Mesenchymal stem cell (in vitro differentiated cells and primary cell): ENCODE data around the gene ADD3.
"Not testable (repeated sequence)": the region's sequence is repeated elsewhere in the genome, so short reads cannot be mapped to it uniquely, and the experiment has no call there.

Source experiments
- DNase-seq: peaks from one replicate; pipeline ENCODE4 v3.0.0-alpha.2; 2013
- H2AFZ ChIP-seq: one replicate; pipeline ENCODE4 v1.6.1; 2013; ENCODE audit warnings: low read depth, mild to moderate bottlenecking, control low read depth, inconsistent platforms, low read length, moderate library complexity
- H2AK5ac ChIP-seq: 2 replicates; pipeline ENCODE4 v1.6.1; 2013; ENCODE audit warnings: low read length, moderate library complexity, mild to moderate bottlenecking, inconsistent platforms; ENCODE audit not compliant: severe bottlenecking
- H2BK120ac ChIP-seq: one replicate; pipeline ENCODE4 v1.6.1; 2013; ENCODE audit warnings: low read depth, mild to moderate bottlenecking, inconsistent platforms, low read length, moderate library complexity
- H2BK12ac ChIP-seq, 2 experiments: one replicate each; pipeline ENCODE4 v1.6.1; 2013; ENCODE audit warnings: inconsistent platforms in 2 of 2, low read length in 2 of 2, mild to moderate bottlenecking in 2 of 2, moderate library complexity in 2 of 2, control low read depth in 1 of 2
- H2BK15ac ChIP-seq: one replicate; pipeline ENCODE4 v1.6.1; 2013; ENCODE audit warnings: mild to moderate bottlenecking, low read depth, inconsistent platforms; ENCODE audit not compliant: poor library complexity, severe bottlenecking
- H2BK5ac ChIP-seq: 2 replicates; pipeline ENCODE4 v1.6.1; 2013; ENCODE audit warnings: low read depth, mild to moderate bottlenecking, low read length, control low read depth, inconsistent platforms; ENCODE audit not compliant: poor library complexity, severe bottlenecking
- H3K14ac ChIP-seq, 2 experiments: one replicate each; pipeline ENCODE4 v1.6.1; 2013; ENCODE audit warnings: inconsistent platforms in 2 of 2, low read length in 2 of 2, control low read depth in 1 of 2, mild to moderate bottlenecking in 1 of 2, moderate library complexity in 1 of 2
- H3K18ac ChIP-seq, 2 experiments: one replicate each; pipeline ENCODE4 v1.6.1; 2013; ENCODE audit warnings: inconsistent platforms in 2 of 2, low read length in 2 of 2, control low read depth in 1 of 2, low read depth in 1 of 2, mild to moderate bottlenecking in 1 of 2
- H3K23ac ChIP-seq, 2 experiments: one replicate each; pipeline ENCODE4 v1.6.1; 2013; ENCODE audit warnings: inconsistent platforms in 2 of 2, low read length in 2 of 2, mild to moderate bottlenecking in 2 of 2, moderate library complexity in 2 of 2, control low read depth in 1 of 2
- H3K27ac ChIP-seq: 2 replicates; pipeline ENCODE4 v1.5.1; 2013; ENCODE audit warnings: mild to moderate bottlenecking, moderate library complexity, low read length, control low read depth, inconsistent platforms; ENCODE audit not compliant: poor library complexity, severe bottlenecking
- H3K27me3 ChIP-seq, 2 experiments: 2 replicates each; pipeline versions ENCODE4 v1.6.1 to v1.7.0; 2013; ENCODE audit warnings: low read length in 2 of 2, mild to moderate bottlenecking in 2 of 2, moderate library complexity in 2 of 2, control low read depth in 1 of 2, inconsistent platforms in 1 of 2; ENCODE audit not compliant: control insufficient read depth in 1 of 2, insufficient read depth in 1 of 2
- H3K36me3 ChIP-seq, 2 experiments: 2 replicates each; pipeline versions ENCODE4 v1.6.1 to v1.7.0; 2013; ENCODE audit warnings: low read length in 2 of 2, control low read depth in 1 of 2, inconsistent platforms in 1 of 2, low read depth in 1 of 2, mild to moderate bottlenecking in 1 of 2; ENCODE audit not compliant: insufficient read depth in 2 of 2, control insufficient read depth in 1 of 2
- H3K4ac ChIP-seq, 2 experiments: one replicate each; pipeline ENCODE4 v1.6.1; 2013; ENCODE audit warnings: inconsistent platforms in 2 of 2, low read length in 2 of 2, mild to moderate bottlenecking in 2 of 2, moderate library complexity in 2 of 2, control low read depth in 1 of 2, low read depth in 1 of 2
- H3K4me1 ChIP-seq: 2 replicates; pipeline ENCODE4 v1.6.1; 2013; ENCODE audit warnings: low read depth, low read length, control low read depth; ENCODE audit not compliant: control insufficient read depth, insufficient read depth
- H3K4me2 ChIP-seq: 2 replicates; pipeline ENCODE4 v1.6.1; 2013; ENCODE audit warnings: low read length, mild to moderate bottlenecking, inconsistent platforms; ENCODE audit not compliant: poor library complexity, severe bottlenecking
- H3K4me3 ChIP-seq, 2 experiments: 2 replicates each; pipeline versions ENCODE4 v1.5.1 to v1.7.0; 2013; ENCODE audit warnings: low read length in 2 of 2, mild to moderate bottlenecking in 2 of 2, control low read depth in 1 of 2, low read depth in 1 of 2; ENCODE audit not compliant: insufficient read depth in 1 of 2
- H3K79me1 ChIP-seq: replicated peaks from 2 replicates; pipeline ENCODE4 v1.6.1; 2013; ENCODE audit warnings: mild to moderate bottlenecking, control low read depth, low read length, inconsistent platforms; ENCODE audit not compliant: poor library complexity, severe bottlenecking
- H3K9ac ChIP-seq: 2 replicates; pipeline ENCODE4 v1.7.0; 2013; ENCODE audit warnings: mild to moderate bottlenecking, low read length, moderate library complexity
- H3K9me3 ChIP-seq: 2 replicates; pipeline ENCODE4 v1.7.0; 2013; ENCODE audit warnings: mild to moderate bottlenecking, low read length; ENCODE audit not compliant: control insufficient read depth
- H4K8ac ChIP-seq: one replicate; pipeline ENCODE4 v1.6.1; 2013; ENCODE audit warnings: inconsistent platforms, mild to moderate bottlenecking, low read length, moderate library complexity
- H4K91ac ChIP-seq: one replicate; pipeline ENCODE4 v1.6.1; 2013; ENCODE audit warnings: mild to moderate bottlenecking, low read length, inconsistent platforms
- WGBS: methylation state at CpG from one replicate; pipeline ENCODE4 v1.1.7; 2013; ENCODE audit warnings: mixed read lengths; 5-methylcytosine and 5-hydroxymethylcytosine counted together

Gene ADD3

GRCh38 chr10:110110338-110110737 lies 102.6 kb downstream of the ADD3 start:
- H3K4ac ChIP-seq = no peak overlapping the region
- no peaks in the 10 kb centered on the region for H3K9me3 ChIP-seq
- H3K9ac ChIP-seq = no peak overlapping the region
- no peak overlapping the region for H4K8ac ChIP-seq
- no peak overlapping the region for H3K23ac ChIP-seq
- no peak overlapping the region for H3K4me3 ChIP-seq
- no peak overlapping the region for H2BK15ac ChIP-seq
- 96% methylated on average over 3 of the region's 3 CpGs for WGBS
- H3K4me1 ChIP-seq = no peaks in the 10 kb centered on the region
- no peak overlapping the region for H3K18ac ChIP-seq
- no peak overlapping the region for H2BK5ac ChIP-seq
- no peaks in the 10 kb centered on the region for H3K27me3 ChIP-seq
- no peak for DNase-seq
- H3K27ac ChIP-seq = no peak overlapping the region
- peak overlapping the region in 1 of 2 experiments; percentile 1 for H2BK12ac ChIP-seq
- peaks cover 12 to 81% of the 10 kb centered on the region in 2 experiments for H3K36me3 ChIP-seq
- H2AK5ac ChIP-seq = no peak overlapping the region
- H3K4me2 ChIP-seq = no peak overlapping the region
- no peak overlapping the region for H4K91ac ChIP-seq
- no peak overlapping the region for H2BK120ac ChIP-seq
- H3K14ac ChIP-seq = no peak overlapping the region
- H2AFZ ChIP-seq = no peak overlapping the region
- H3K79me1 ChIP-seq = peaks cover 5% of the 10 kb centered on the region

- no peak overlapping the region for H3K4me2 ChIP-seq
- no peak overlapping the region for H2AK5ac ChIP-seq
- H3K36me3 ChIP-seq = peaks cover 12 to 85% of the 10 kb centered on the region in 2 experiments
- H3K4ac ChIP-seq = no peak overlapping the region
- H2BK15ac ChIP-seq = no peak overlapping the region
- no peak overlapping the region for H3K9ac ChIP-seq
- H3K14ac ChIP-seq = no peak overlapping the region
- H2BK5ac ChIP-seq = no peak overlapping the region
- H2AFZ ChIP-seq = no peak overlapping the region
- H2BK12ac ChIP-seq = no peak overlapping the region
- 98% methylated on average over 2 of the region's 4 CpGs for whole genome bisulfite sequencing
- no peaks in the 10 kb centered on the region for H3K4me1 ChIP-seq
- H3K9me3 ChIP-seq = no peaks in the 10 kb centered on the region
- DNase-seq = no peak
- H3K4me3 ChIP-seq = no peak overlapping the region
- H3K23ac ChIP-seq = no peak overlapping the region
- H4K8ac ChIP-seq = no peak overlapping the region
- peaks cover 5% of the 10 kb centered on the region for H3K79me1 ChIP-seq
- H3K27ac ChIP-seq = no peak overlapping the region
- H2BK120ac ChIP-seq = no peak overlapping the region
- no peaks in the 10 kb centered on the region for H3K27me3 ChIP-seq
- no peak overlapping the region for H3K18ac ChIP-seq
- H4K91ac ChIP-seq = no peak overlapping the region
Measured at GRCh38 chr10:110113670-110114337, 106.0 kb downstream of the ADD3 start.

GRCh38 chr10:110114668-110115067 lies 106.9 kb downstream of the ADD3 start:
- H3K27me3 ChIP-seq, H3K4me2 ChIP-seq, H3K4me1 ChIP-seq, H3K9ac ChIP-seq, H2BK15ac ChIP-seq, H2AFZ ChIP-seq, H3K14ac ChIP-seq, H2BK120ac ChIP-seq, H3K9me3 ChIP-seq, H3K18ac ChIP-seq, H3K27ac ChIP-seq, H3K4ac ChIP-seq, H3K23ac ChIP-seq, H3K79me1 ChIP-seq, H2BK5ac ChIP-seq, H2BK12ac ChIP-seq, H3K4me3 ChIP-seq, H4K8ac ChIP-seq, H4K91ac ChIP-seq, H2AK5ac ChIP-seq, DNase-seq: not testable (repeated sequence)
- peaks cover 12 to 85% of the 10 kb centered on the region in 2 experiments for H3K36me3 ChIP-seq
- 100% methylated on average over 2 of the region's 2 CpGs for WGBS

- Histone ChIP-seq H2BK12ac (no peak overlapping the region), H3K9ac (no peak overlapping the region), H3K4ac (no peak overlapping the region), H3K4me3 (no peak overlapping the region), H2BK5ac (no peak overlapping the region), H3K4me2 (no peak overlapping the region), H3K27ac (no peak overlapping the region), H2BK120ac (no peak overlapping the region), H4K91ac (no peak overlapping the region), H3K18ac (no peak overlapping the region), H3K27me3 (no peaks in the 10 kb centered on the region), H2AK5ac (no peak overlapping the region), H3K79me1 (peaks cover 1% of the 10 kb centered on the region), H3K14ac (no peak overlapping the region), H3K36me3 (peaks cover 12 to 82% of the 10 kb centered on the region in 2 experiments), H4K8ac (no peak overlapping the region), H3K4me1 (no peaks in the 10 kb centered on the region), H2AFZ (no peak overlapping the region), H3K9me3 (no peaks in the 10 kb centered on the region), H3K23ac (no peak overlapping the region), H2BK15ac (no peak overlapping the region)
- over 99% methylated on average over 4 of the region's 4 CpGs for WGBS
- DNase-seq = no peak
Measured at GRCh38 chr10:110115784-110116520, 108.2 kb downstream of the ADD3 start.
